T-helper 17 cell (primary cell): ENCODE results near the gene RAPH1. TPM values are rescaled to one million over a fixed set of nuclear protein-coding genes. Genes with fewer than 3 reads are reported as not detected.
A peak's percentile ranks its signal among the peaks of the same experiment; 100 is the strongest.
"Not testable (repeated sequence)": the region's sequence is repeated elsewhere in the genome, so short reads cannot be mapped to it uniquely, and the experiment has no call there.

Source experiments
- ATAC-seq: fragments of 150-1000 bp; cut with Tn5 transposase; 2 replicates; pipeline ENCODE4 v1.10.0; 2021; ENCODE audit warnings: mild to moderate bottlenecking, moderate library complexity
- DNase-seq, 3 donors: peaks; one replicate each; pipeline versions ENCODE4 v3.0.0 to v3.0.0-alpha.2; 2020 to 2021
- H3K9me3 ChIP-seq: one replicate; pipeline ENCODE4 v1.7.0; 2013; ENCODE audit warnings: low read length, mild to moderate bottlenecking; ENCODE audit not compliant: control insufficient read depth, poor library complexity, severe bottlenecking
- H3K27ac Mint-ChIP-seq: one replicate; pipeline ENCODE4 v1.8.0; 2022; ENCODE audit warnings: mild to moderate bottlenecking, moderate library complexity, mixed read lengths
- H3K27me3 Mint-ChIP-seq: one replicate; pipeline ENCODE4 v1.8.0; 2022; ENCODE audit warnings: mixed read lengths
- H3K36me3 Mint-ChIP-seq: one replicate; pipeline ENCODE4 v1.8.0; 2022; ENCODE audit warnings: low read depth, mixed read lengths
- H3K4me1 Mint-ChIP-seq: one replicate; pipeline ENCODE4 v1.8.0; 2022; ENCODE audit warnings: mild to moderate bottlenecking, mixed read lengths
- H3K4me3 Mint-ChIP-seq: one replicate; pipeline ENCODE4 v1.8.0; 2022; ENCODE audit warnings: mild to moderate bottlenecking, moderate library complexity, mixed read lengths
- total RNA-seq, 4 donors: library from RNA in 2 of 4; stranded (reverse) in 2 of 4; gene quantifications; one replicate each; pipeline ENCODE4 v1.2.3 and lab custom pipeline; 2022 to 2026

Gene RAPH1
- total RNA-seq, 2 donors from 2014 or later: 3.6 to 6.1 TPM

- H3K27ac Mint-ChIP-seq: peak overlapping the region; percentile 9
- H3K4me1 Mint-ChIP-seq: peaks cover 2% of the 10 kb centered on the region
- H3K4me3 Mint-ChIP-seq: no peak overlapping the region
- DNase-seq (no peak), ATAC-seq (no peak)
- no peaks in the 10 kb centered on the region for H3K27me3 Mint-ChIP-seq
- H3K9me3 ChIP-seq: no peaks in the 10 kb centered on the region
- peaks cover 6% of the 10 kb centered on the region for H3K36me3 Mint-ChIP-seq
Measured at GRCh38 chr2:203394519-203395227, 140.4 kb downstream of the RAPH1 start.

GRCh38 chr2:203388153-203388552 is 146.9 kb downstream of the RAPH1 start:
- H3K9me3 ChIP-seq, DNase-seq, H3K36me3 Mint-ChIP-seq, ATAC-seq, H3K4me1 Mint-ChIP-seq, H3K4me3 Mint-ChIP-seq, H3K27me3 Mint-ChIP-seq, H3K27ac Mint-ChIP-seq: not testable (repeated sequence)

- Mint-ChIP-seq H3K27me3 (no peaks in the 10 kb centered on the region), H3K27ac (no peak overlapping the region), H3K4me1 (peaks cover 2% of the 10 kb centered on the region), H3K36me3 (no peaks in the 10 kb centered on the region), H3K4me3 (no peak overlapping the region)
- ATAC-seq (no peak), DNase-seq (no peak)
- H3K9me3 ChIP-seq: no peaks in the 10 kb centered on the region
Measured at GRCh38 chr2:203383038-203383437, 152.1 kb downstream of the RAPH1 start.

- H3K9me3 ChIP-seq: no peaks in the 10 kb centered on the region
- H3K27me3 Mint-ChIP-seq: no peaks in the 10 kb centered on the region
- no peak overlapping the region for H3K4me3 Mint-ChIP-seq
- DNase-seq (no peak), ATAC-seq (no peak)
- no peak overlapping the region for H3K27ac Mint-ChIP-seq
- H3K4me1 Mint-ChIP-seq: peaks cover 4% of the 10 kb centered on the region
- H3K36me3 Mint-ChIP-seq: no peaks in the 10 kb centered on the region
Measured at GRCh38 chr2:203379156-203379555, 155.9 kb downstream of the RAPH1 start.

- H3K27me3 Mint-ChIP-seq: no peaks in the 10 kb centered on the region
- ATAC-seq (no peak), DNase-seq (no peak)
- H3K36me3 Mint-ChIP-seq: no peaks in the 10 kb centered on the region
- H3K4me3 Mint-ChIP-seq: no peak overlapping the region
- H3K4me1 Mint-ChIP-seq: peaks cover 4% of the 10 kb centered on the region
- H3K9me3 ChIP-seq: no peaks in the 10 kb centered on the region
- no peak overlapping the region for H3K27ac Mint-ChIP-seq
Measured at GRCh38 chr2:203376173-203376572, 158.9 kb downstream of the RAPH1 start.

- not testable (repeated sequence) for H3K4me3 Mint-ChIP-seq, H3K27me3 Mint-ChIP-seq
Measured at GRCh38 chr2:203372706-203373105, 162.4 kb downstream of the RAPH1 start.

GRCh38 chr2:203366639-203367466 is 168.2 kb downstream of the RAPH1 start:
- no peaks in the 10 kb centered on the region for H3K36me3 Mint-ChIP-seq
- peaks cover 3% of the 10 kb centered on the region for H3K4me1 Mint-ChIP-seq
- no peak overlapping the region for H3K27ac Mint-ChIP-seq
- DNase-seq: no peak
- ATAC-seq: no peak
- no peaks in the 10 kb centered on the region for H3K27me3 Mint-ChIP-seq
- no peaks in the 10 kb centered on the region for H3K9me3 ChIP-seq
- no peak overlapping the region for H3K4me3 Mint-ChIP-seq

More at GRCh38 chr2:203372706-203373105, 162.4 kb downstream of the RAPH1 start:
- not testable (repeated sequence) for ATAC-seq, H3K36me3 Mint-ChIP-seq, DNase-seq, H3K4me1 Mint-ChIP-seq, H3K9me3 ChIP-seq, H3K27ac Mint-ChIP-seq

GRCh38 chr2:203361922-203362321 is 173.2 kb downstream of the RAPH1 start:
- H3K27ac Mint-ChIP-seq: no peak overlapping the region

GRCh38 chr2:203361495-203361894 is 173.6 kb downstream of the RAPH1 start:
- no peaks in the 10 kb centered on the region for H3K36me3 Mint-ChIP-seq
- no peak overlapping the region for H3K27ac Mint-ChIP-seq
- ATAC-seq: no peak
- no peak overlapping the region for H3K4me3 Mint-ChIP-seq
- no peaks in the 10 kb centered on the region for H3K27me3 Mint-ChIP-seq
- no peak for DNase-seq
- H3K9me3 ChIP-seq: no peaks in the 10 kb centered on the region
- H3K4me1 Mint-ChIP-seq: peaks cover 4% of the 10 kb centered on the region

More at GRCh38 chr2:203361922-203362321, 173.2 kb downstream of the RAPH1 start:
- no peak for ATAC-seq
- Mint-ChIP-seq H3K36me3 (no peaks in the 10 kb centered on the region), H3K4me1 (peaks cover 4% of the 10 kb centered on the region), H3K4me3 (no peak overlapping the region), H3K27me3 (no peaks in the 10 kb centered on the region)
- DNase-seq: no peak
- H3K9me3 ChIP-seq: no peaks in the 10 kb centered on the region

- DNase-seq: no peak
- no peak for ATAC-seq
- no peak overlapping the region for H3K4me3 Mint-ChIP-seq
- no peaks in the 10 kb centered on the region for H3K9me3 ChIP-seq
- H3K27me3 Mint-ChIP-seq: no peaks in the 10 kb centered on the region
- H3K4me1 Mint-ChIP-seq: peaks cover 4% of the 10 kb centered on the region
- peaks cover under 1% of the 10 kb centered on the region for H3K36me3 Mint-ChIP-seq
- H3K27ac Mint-ChIP-seq: no peak overlapping the region
Measured at GRCh38 chr2:203360833-203361430, 174.2 kb downstream of the RAPH1 start.

GRCh38 chr2:203359450-203359849 is 175.7 kb downstream of the RAPH1 start:
- Mint-ChIP-seq H3K4me3 (no peak overlapping the region), H3K36me3 (peaks cover 2% of the 10 kb centered on the region), H3K27ac (no peak overlapping the region), H3K4me1 (peaks cover 4% of the 10 kb centered on the region), H3K27me3 (no peaks in the 10 kb centered on the region)
- ATAC-seq (no peak), DNase-seq (no peak)
- no peaks in the 10 kb centered on the region for H3K9me3 ChIP-seq

- no peaks in the 10 kb centered on the region for H3K9me3 ChIP-seq
- H3K27me3 Mint-ChIP-seq: no peaks in the 10 kb centered on the region
- DNase-seq (no peak), ATAC-seq (no peak)
- H3K4me3 Mint-ChIP-seq: no peak overlapping the region
- peaks cover 5% of the 10 kb centered on the region for H3K4me1 Mint-ChIP-seq
- peaks cover 2% of the 10 kb centered on the region for H3K36me3 Mint-ChIP-seq
- H3K27ac Mint-ChIP-seq: no peak overlapping the region
Measured at GRCh38 chr2:203354966-203355365, 180.1 kb downstream of the RAPH1 start.

GRCh38 chr2:203352604-203353255 is 182.4 kb downstream of the RAPH1 start:
- Mint-ChIP-seq H3K4me1 (peaks cover 5% of the 10 kb centered on the region), H3K4me3 (no peak overlapping the region), H3K27me3 (no peaks in the 10 kb centered on the region), H3K36me3 (peaks cover 2% of the 10 kb centered on the region), H3K27ac (no peak overlapping the region)
- DNase-seq (no peak), ATAC-seq (no peak)
- H3K9me3 ChIP-seq: no peaks in the 10 kb centered on the region
